Posterior cingulate gyrus (tissue), 11 donors: ENCODE data around the gene KIF3C.
"Not testable (repeated sequence)": the region's sequence is repeated elsewhere in the genome, so short reads cannot be mapped to it uniquely, and the experiment has no call there.

Experiments
- DNase-seq, 10 donors: peaks; one replicate each; pipeline versions ENCODE4 v3.0.0 to v3.0.0-alpha.2; 2020 to 2021; ENCODE audit warnings: mixed read lengths in 3 of 10
- intact Hi-C: fragments of 100-400 bp; cut with DNase I; formaldehyde crosslinking; loops from one replicate; pipeline ENCODE4 v1.15.1; 2023

The KIF3C gene

DNA sequence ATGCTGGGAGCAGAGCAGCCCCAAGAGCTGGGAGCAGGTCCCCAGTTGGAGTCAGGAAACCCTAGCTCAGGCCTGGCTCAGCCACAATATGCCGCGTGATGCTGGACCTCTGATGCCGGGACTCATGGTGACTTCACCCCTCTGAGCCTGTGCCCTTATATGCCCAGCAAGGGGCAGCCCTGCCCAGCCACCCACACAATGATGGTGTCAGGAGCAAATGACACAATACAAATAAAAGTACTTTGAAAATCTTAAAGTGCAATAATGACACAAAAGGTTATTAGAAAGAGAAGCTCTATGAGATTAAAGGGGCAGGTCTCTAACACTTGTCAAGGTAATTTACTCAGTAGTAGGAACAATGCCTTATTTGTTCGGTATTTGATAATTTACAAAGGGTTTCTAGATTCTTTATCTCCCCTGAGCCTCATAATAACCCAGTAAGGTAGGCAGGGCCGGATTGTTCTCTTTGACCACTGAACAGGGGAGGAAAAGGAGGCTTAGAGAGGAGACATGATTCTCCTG is 18.3 kb upstream of the KIF3C start:
- peak in 2 of 10 donors; percentile 27 to 75 for DNase-seq
- intact Hi-C loops, result no loop called here

- intact Hi-C loops, result loop anchor here (10.0 kb wide), 1 partner anchor 75 kb away; no protein-coding TSS in a partner anchor
- not testable (repeated sequence) for DNase-seq
Observed at GRCh38 chr2:25999406-25999805, 17.1 kb upstream of the KIF3C start.

- intact Hi-C loops, result loop anchor here (10.0 kb wide), 1 partner anchor 76 kb away; no protein-coding TSS in a partner anchor
- DNase-seq, result not testable (repeated sequence)
Observed at GRCh38 chr2:25998816-25999383, 16.6 kb upstream of the KIF3C start.

DNA sequence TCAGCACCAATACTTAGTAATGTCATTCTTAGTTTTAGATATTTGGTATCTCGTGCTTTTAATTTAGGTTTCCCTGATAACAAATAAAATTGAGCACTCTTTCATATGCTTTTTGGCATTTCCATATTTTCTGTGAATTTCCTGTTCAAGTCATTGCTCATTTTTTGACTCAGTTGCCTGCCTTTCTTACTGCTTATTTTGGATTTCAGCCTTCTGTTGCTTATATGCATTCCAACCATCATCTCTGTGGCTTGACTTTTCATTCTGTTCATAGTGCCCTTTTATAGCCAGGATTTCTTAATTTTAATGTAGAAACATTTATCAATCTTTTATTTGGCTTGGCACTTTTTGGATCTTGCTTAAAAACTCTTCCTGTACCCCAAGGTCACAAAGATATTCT is 14.5 kb upstream of the KIF3C start:
- DNase-seq, result no peak
- intact Hi-C loops, result loop anchor here (10.0 kb wide), 1 partner anchor 78 kb away; no protein-coding TSS in a partner anchor

DNA sequence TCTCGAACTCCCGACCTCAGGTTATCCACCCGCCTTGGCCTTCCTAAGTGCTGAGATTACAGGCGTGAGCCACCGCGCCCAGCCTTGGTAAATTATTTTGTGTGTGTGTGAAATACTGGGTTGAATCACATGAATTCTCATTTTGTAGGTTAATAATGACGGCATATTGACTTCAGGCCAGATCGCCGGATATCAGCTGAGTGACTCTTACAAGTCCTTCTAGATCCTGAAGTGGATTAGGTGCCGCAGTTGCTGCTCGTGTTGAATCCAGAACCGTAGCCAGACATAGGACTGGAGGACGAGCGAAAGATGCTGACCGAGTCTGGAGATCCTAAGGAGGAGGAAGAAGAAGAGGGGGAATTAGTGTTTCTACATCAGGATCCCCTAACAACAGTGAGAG is 12.2 kb upstream of the KIF3C start:
- intact Hi-C loops, result loop anchor here (5.0 to 10.0 kb wide), 3 partner anchors 38 to 153 kb away; partner anchors contain the start of gene RAB10
- DNase-seq, result peak in 1 of 10 donors; percentile 37

DNA sequence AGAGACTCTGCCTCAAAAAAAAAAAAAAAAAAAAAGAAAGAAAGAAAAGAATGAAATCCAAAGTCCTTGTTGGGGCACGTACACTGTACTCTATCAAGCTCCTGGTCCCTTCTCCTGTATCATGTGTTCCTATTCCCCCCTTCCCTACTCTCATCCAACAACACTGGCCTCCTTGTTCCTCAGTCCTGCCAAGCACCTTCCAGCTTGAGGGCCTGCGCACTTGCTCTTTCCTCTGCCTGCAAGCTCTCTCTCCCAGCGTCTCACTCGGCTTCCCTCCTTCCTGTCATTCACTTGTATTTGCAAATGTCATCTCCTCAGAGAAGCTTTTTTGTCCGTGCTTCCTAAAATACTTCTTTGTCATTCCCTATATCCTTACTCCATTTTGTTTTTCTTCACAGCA is 10.8 kb upstream of the KIF3C start:
- intact Hi-C loops, result loop anchor here (5.0 to 10.0 kb wide), 3 partner anchors 39 to 154 kb away; partner anchors contain the start of gene RAB10
- DNase-seq, result no peak

DNA sequence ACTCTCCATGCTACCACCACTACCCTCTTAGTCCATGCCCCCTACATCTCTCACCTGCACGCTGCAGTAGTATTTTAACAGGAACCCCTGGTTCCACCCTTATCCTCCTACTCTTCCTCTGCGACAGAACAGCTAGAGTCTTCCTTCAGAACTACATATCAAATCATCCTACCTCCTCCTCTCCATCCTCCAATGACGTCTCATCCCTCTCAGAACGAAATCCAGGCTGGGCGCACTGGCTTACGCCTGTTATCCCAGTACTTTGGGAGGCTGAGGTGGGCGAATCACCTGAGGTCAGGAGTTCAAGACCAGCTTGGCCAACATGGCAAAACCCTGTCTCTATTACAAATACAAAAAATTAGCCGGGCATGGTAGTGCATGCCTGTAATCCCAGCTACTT is 10.3 kb upstream of the KIF3C start:
- no peak for DNase-seq
- intact Hi-C loops, result loop anchor here (5.0 to 10.0 kb wide), 3 partner anchors 40 to 155 kb away; partner anchors contain the start of gene RAB10

DNA sequence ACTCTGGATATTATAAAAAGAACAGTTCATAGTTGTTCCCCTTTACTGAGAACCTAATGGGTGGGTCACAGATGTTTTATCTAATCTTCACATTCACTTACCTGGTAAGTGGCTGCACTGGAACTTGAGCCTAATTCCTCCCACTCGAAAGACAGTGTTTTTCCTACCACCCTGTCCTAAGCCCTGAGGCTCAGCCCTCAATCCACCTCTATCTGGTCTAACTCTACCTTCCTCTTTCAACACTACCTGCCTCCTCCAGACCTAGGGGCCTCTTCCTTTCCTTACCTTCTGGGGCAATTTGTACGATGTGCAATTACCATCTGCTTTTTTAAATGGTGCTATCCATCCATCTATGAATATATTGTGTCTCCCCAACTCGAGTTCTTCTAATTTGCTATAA is 9.7 kb upstream of the KIF3C start:
- no peak for DNase-seq
- intact Hi-C loops, result loop anchor here (5.0 to 10.0 kb wide), 3 partner anchors 40 to 155 kb away; partner anchors contain the start of gene RAB10

DNA sequence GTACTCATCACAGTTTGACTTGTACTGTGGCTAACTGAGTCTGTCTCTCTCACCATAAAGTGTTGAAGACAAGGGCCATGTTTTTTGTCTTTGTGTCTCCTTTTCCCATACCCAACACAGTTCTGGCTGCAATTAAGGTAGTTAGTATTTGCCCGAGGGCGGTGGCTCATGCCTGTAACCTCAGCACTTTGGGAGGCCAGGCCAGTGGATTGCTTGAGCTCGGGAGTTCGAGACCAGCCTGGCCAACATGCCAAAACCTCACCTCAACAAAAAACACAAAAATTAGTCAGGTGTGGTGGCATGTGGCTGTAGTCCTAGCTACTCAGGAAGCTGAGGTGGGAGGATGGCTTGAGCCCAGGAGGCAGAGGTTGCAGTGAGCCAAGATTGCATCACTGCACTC is 6.9 kb upstream of the KIF3C start:
- intact Hi-C loops, result no loop called here
- DNase-seq, result peak in 1 of 10 donors; percentile 5

DNA sequence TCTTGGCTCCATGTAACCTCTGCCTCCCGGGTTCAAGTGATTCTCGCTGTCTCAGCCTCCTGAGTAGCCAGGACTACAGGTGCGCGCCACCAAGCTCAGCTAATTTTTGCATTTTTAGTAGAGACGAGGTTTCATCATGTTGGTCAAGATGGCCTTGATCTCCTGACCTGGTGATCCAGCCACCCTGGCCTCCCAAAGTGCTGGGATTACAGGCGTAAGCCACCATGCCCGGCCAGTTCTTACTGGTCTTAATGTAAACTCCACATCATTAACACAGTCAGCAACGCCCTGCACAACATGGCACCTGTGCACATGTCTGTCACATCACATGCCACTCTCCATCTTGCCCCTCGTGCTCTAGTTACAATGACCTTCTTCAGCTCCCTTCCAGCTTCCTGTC is 5.8 kb upstream of the KIF3C start:
- intact Hi-C loops, result no loop called here
- peak in 1 of 10 donors; percentile 40 for DNase-seq

- intact Hi-C loops, result no loop called here
- DNase-seq, result peak in 1 of 10 donors; percentile 15
Observed at GRCh38 chr2:25983735-25984134, 1.4 kb upstream of the KIF3C start.

- peak in 1 of 10 donors; percentile 23 for DNase-seq
- intact Hi-C loops, result no loop called here
Observed at GRCh38 chr2:25982968-25983280, 627 bp upstream of the KIF3C start.

DNA sequence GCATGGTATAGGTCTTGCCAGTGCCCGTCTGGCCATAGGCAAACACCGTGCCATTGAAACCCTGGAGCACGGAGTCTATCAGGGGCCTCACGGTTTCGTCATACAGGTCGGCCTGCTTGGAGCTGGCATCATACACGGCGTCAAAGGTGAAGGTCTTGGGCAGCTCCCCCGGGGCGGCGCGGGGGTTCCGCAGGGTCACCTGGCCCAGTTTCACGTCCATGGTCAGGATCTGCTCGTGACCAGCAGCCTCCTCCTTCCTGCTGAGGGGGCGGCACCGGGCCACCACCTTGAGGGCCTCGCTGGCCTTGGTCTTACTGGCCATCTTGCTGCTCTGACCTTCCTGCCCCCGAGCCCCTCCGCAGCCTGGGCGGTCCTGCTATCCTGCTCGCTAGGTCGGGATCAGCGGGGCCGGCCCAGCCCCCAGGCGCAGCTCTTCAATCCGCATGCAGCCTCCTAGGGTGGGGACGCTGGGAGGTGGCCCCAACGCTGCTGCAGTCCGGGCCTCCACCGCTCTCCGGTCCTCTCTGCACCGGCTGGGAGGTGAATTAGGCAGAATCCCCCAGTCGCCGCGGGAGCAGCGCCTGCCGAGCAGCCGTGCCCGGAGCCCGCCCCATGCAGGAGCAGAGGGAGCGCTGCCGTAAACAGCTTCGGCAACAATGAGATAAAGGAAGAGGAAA is 563 bp downstream of the KIF3C start:
- peak in 4 of 10 donors; percentile 41 to 88 (median 78) for DNase-seq
- intact Hi-C loops, result no loop called here

DNA sequence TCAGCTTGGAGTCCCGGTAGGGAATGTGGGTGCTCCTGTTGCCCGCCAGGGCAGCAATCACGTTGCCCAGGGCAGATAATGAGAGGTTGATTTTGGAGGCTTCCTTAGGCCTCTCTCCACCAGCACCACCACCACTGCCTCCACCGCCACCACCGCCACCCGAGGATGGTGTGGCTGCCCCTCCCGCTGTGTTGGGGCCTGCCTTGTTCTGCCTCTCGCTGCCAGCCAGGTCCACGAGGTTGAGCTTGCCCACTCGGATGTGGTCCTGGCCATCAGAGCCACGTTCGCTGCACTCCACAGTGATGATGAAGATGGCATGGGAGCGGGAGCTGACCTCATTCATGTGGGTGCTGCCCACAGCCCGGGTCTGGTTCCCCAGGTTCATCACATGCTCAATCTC is 1.3 kb downstream of the KIF3C start:
- DNase-seq, result peak in 1 of 10 donors; percentile 68
- intact Hi-C loops, result no loop called here

DNA sequence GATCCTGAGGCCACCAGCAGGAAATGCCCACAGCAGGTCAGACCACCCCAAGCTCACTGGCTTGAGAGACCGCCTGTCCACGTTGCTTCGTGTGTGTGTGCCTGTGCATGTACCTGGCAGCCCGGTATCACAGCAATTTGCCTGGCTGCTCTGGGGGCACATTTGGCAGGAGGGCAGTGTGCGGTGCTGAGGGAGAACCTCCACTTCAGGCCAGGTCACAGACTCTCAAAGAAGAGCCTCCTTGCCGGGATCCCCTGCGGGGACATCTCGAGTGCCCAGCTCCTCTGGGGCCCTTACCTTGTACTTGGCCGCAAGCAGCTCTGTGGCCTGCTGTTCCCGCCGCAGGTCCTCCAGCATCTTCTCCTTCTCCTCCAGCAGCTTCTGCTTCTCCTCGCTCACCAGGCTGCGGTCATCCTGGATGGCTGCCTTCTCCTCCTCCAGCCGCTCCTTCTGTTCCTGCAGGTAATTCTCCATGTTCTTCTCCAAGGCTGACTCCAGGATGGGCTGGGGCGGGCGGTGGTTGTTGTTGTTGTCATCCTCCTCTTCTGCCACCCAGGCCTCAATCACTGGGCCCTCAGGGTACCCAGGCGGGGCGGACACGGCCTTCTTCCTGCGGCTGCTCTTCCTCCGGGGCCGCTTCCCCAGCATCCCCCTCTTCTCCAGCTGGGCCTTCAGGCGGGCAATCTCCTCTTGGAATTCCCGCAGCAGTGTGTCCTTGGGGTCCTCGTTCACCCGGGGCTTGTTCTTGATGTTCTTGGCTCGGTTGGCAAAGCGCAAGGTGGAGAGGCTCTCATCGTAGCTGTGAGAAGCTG is 2.0 kb downstream of the KIF3C start:
- intact Hi-C loops, result no loop called here
- DNase-seq, result peak in 1 of 10 donors; percentile 79

DNA sequence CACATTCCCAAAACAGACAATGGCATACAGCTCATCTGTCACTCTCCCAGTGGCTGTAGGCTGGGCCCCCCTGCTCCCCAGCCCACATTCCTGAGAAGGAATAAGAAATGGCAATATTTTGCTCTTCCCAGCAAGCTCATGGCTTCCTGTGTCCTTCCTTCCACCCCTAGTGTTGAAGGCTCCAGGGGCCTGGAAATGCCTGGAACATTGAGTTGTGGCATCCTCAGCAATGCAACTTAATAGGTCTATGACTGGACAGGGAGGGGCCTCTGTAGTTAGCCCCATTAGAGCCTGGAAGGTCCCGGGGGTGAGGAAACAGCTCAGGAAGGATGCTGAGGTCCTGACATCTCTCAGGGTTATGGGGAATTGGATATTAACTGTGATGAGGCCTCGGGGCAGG is 3.3 kb downstream of the KIF3C start:
- peak in 1 of 10 donors; percentile 53 for DNase-seq
- intact Hi-C loops, result no loop called here

- peak in 1 of 10 donors; percentile 47 for DNase-seq
- intact Hi-C loops, result no loop called here
Observed at GRCh38 chr2:25977768-25978167, 4.5 kb downstream of the KIF3C start.

GRCh38 chr2:25976983-25977741 is 5.1 kb downstream of the KIF3C start:
- intact Hi-C loops, result no loop called here
- peak in 1 of 10 donors; percentile 77 for DNase-seq

- intact Hi-C loops, result no loop called here
- DNase-seq, result peak in 1 of 10 donors; percentile 31
Observed at GRCh38 chr2:25972049-25972823, 10.1 kb downstream of the KIF3C start.
